Nephron progenitor cell (in vitro differentiated cells): ENCODE data around the gene PRR7.

Experiments used
- DNase-seq: peaks from one replicate; pipeline ENCODE4 v3.0.0; 2021
- H3K27ac Mint-ChIP-seq: 2 replicates; pipeline ENCODE4 v1.8.0; 2021; ENCODE audit warnings: mild to moderate bottlenecking, moderate library complexity, mixed read lengths
- H3K27me3 Mint-ChIP-seq: 2 replicates; pipeline ENCODE4 v1.8.0; 2021; ENCODE audit warnings: mild to moderate bottlenecking, low read depth, mixed read lengths; ENCODE audit not compliant: poor library complexity
- H3K36me3 Mint-ChIP-seq: 2 replicates; pipeline ENCODE4 v1.8.0; 2021; ENCODE audit warnings: low read depth, mixed read lengths
- H3K4me1 Mint-ChIP-seq: 2 replicates; pipeline ENCODE4 v1.8.0; 2021; ENCODE audit warnings: mixed read lengths
- H3K4me3 Mint-ChIP-seq: 2 replicates; pipeline ENCODE4 v1.8.0; 2021; ENCODE audit warnings: mild to moderate bottlenecking, moderate library complexity, mixed read lengths
- H3K9me3 Mint-ChIP-seq: 2 replicates; pipeline ENCODE4 v1.8.0; 2021; ENCODE audit warnings: mild to moderate bottlenecking, moderate library complexity, mixed read lengths
- TF ChIP-seq, protein P1 (sequence below): fragments of 200-600 bp; sonication (generic); IDR thresholded peaks from 2 replicates; pipeline ENCODE4 v1.5.0; 2021; ENCODE audit warnings: antibody characterized with exemption

PRR7 gene

DNA sequence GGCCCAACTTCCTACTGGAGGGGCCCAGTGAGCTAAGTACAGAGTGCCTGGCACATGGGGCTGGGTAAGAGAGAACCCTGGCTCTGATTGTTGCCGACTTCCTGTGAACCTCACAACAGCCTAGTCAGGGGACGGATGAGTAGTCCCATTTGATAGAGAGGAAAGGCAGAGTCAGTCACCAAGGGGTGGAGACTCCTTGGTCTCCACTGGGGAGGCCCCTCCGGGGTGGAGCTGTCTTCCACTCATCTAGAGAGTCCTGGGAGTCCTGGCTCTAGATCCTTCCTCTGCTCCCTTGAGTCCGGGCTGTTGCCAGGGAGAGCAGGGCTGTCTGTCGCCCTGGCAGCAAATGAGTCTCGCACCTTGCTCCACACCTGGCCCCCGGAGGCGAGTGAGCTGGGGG, 12.2 kb upstream of the PRR7 start:
- TF ChIP-seq, protein P1, sequence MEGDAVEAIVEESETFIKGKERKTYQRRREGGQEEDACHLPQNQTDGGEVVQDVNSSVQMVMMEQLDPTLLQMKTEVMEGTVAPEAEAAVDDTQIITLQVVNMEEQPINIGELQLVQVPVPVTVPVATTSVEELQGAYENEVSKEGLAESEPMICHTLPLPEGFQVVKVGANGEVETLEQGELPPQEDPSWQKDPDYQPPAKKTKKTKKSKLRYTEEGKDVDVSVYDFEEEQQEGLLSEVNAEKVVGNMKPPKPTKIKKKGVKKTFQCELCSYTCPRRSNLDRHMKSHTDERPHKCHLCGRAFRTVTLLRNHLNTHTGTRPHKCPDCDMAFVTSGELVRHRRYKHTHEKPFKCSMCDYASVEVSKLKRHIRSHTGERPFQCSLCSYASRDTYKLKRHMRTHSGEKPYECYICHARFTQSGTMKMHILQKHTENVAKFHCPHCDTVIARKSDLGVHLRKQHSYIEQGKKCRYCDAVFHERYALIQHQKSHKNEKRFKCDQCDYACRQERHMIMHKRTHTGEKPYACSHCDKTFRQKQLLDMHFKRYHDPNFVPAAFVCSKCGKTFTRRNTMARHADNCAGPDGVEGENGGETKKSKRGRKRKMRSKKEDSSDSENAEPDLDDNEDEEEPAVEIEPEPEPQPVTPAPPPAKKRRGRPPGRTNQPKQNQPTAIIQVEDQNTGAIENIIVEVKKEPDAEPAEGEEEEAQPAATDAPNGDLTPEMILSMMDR = no peak
- no peaks in the 10 kb centered on the region for H3K27me3 Mint-ChIP-seq
- DNase-seq = no peak
- peaks cover 11% of the 10 kb centered on the region for H3K4me1 Mint-ChIP-seq
- H3K36me3 Mint-ChIP-seq = peaks cover 33% of the 10 kb centered on the region
- H3K27ac Mint-ChIP-seq = no peak overlapping the region
- peaks cover under 1% of the 10 kb centered on the region for H3K9me3 Mint-ChIP-seq
- no peak overlapping the region for H3K4me3 Mint-ChIP-seq

DNA sequence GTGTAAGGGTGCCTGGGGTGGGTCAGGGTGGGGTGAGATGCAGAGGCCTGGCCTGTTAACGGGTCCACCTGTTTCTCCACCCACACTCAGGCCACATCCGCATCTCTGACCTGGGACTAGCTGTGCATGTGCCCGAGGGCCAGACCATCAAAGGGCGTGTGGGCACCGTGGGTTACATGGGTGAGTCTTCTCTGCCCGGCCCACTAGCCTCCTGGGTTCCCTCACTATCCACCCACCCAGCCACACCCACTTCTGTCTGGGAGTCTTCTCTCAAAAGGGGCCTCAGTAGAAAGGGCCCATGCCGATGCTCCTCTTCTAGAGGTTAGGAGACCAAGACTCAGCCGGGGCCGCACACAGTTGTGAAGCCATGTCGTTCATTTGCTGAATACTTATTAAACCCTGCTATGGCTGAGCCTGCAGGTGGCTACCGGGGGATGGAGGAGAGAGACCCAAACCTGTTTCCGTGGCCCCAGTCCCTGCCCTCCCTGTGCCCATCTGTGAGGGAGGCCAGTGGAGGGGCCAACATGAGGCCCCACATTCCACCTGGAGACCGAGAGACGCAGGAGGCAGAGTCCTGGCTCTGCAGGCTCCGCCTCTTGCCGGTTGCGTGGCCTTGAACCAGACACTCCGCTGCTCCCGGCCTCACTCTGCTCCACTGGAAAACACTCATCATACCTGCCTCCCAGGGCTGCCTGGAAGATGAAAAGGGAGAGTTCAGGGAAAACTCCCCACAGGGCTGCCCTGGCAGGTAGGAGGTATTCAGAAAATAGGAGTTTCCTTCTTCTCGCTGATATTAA, 11.5 kb upstream of the PRR7 start:
- H3K4me1 Mint-ChIP-seq = peaks cover 5% of the 10 kb centered on the region
- no peaks in the 10 kb centered on the region for H3K27me3 Mint-ChIP-seq
- H3K9me3 Mint-ChIP-seq = peaks cover 6% of the 10 kb centered on the region
- peaks cover 40% of the 10 kb centered on the region for H3K36me3 Mint-ChIP-seq
- H3K4me3 Mint-ChIP-seq = no peak overlapping the region
- H3K27ac Mint-ChIP-seq = no peak overlapping the region
- TF ChIP-seq, protein P1 = no peak
- DNase-seq = no peak

DNA sequence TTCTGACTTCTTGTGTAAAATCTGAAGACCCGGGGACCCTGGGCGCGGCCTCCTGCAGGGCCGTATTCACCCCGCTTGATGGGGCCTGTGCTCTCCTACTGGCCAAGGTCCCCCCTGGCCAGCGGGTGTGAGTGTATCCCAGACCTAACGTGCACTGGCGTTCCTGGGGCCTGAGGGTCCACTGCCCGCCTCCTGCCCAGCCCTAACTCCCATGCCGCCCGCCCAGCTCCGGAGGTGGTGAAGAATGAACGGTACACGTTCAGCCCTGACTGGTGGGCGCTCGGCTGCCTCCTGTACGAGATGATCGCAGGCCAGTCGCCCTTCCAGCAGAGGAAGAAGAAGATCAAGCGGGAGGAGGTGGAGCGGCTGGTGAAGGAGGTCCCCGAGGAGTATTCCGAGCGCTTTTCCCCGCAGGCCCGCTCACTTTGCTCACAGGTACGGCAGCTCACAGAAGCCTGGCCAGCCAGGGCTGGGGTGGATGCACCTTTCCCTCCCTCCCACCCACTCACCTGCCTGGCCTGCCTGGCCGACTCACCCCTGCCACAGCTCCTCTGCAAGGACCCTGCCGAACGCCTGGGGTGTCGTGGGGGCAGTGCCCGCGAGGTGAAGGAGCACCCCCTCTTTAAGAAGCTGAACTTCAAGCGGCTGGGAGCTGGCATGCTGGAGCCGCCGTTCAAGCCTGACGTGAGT, 10.6 kb upstream of the PRR7 start:
- Mint-ChIP-seq H3K9me3 (peaks cover 6% of the 10 kb centered on the region), H3K4me1 (no peaks in the 10 kb centered on the region), H3K27me3 (no peaks in the 10 kb centered on the region), H3K27ac (no peak overlapping the region), H3K4me3 (no peak overlapping the region), H3K36me3 (peaks cover 40% of the 10 kb centered on the region)
- no peak for DNase-seq
- TF ChIP-seq, protein P1 = no peak

DNA sequence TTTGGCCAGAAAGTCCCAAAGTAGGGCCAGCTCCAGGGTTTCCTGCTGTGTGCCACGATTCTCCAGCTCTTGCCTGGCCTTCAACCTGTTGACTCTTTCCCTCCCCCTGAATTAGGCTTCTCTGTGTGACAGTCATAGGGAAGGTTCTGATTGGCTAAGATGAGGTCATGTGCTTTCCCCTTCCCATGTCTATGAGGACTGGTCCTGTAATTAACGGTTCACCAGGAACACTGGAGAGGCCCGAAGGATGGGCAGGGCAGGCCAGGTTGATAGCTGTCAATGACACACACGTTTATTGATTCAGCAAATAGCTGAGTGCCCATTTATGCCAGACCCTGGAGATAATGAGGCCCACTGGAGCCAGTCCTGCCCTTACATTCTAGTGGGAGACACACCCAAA, 9.0 kb upstream of the PRR7 start:
- H3K9me3 Mint-ChIP-seq = peaks cover 6% of the 10 kb centered on the region
- H3K27ac Mint-ChIP-seq = no peak overlapping the region
- TF ChIP-seq, protein P1 = no peak
- no peak for DNase-seq
- H3K36me3 Mint-ChIP-seq = peaks cover 40% of the 10 kb centered on the region
- no peaks in the 10 kb centered on the region for H3K4me1 Mint-ChIP-seq
- H3K4me3 Mint-ChIP-seq = no peak overlapping the region
- no peaks in the 10 kb centered on the region for H3K27me3 Mint-ChIP-seq

DNA sequence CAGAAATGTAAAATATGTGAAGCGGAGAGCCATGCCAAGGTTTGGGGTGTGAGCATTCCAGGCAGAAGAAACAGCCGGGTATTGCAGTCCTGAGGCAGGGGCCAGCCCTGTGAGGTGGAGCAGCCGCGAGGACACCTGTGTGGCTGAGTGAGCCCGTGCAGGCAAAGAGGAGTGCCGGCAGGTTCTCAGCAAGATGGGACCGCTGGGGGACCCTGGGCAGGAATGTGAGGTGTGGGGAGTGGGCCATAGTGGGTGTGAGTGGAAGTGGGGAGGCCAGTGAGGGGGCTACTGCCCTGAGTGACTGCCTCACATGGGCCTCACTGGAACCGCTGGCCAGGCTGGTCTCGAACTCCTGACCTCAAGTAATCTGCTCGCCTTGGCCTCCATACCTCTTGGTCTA, 8.1 kb upstream of the PRR7 start:
- Mint-ChIP-seq H3K27ac (no peak overlapping the region), H3K4me1 (no peaks in the 10 kb centered on the region), H3K4me3 (no peak overlapping the region), H3K36me3 (peaks cover 36% of the 10 kb centered on the region), H3K9me3 (peaks cover 6% of the 10 kb centered on the region), H3K27me3 (no peaks in the 10 kb centered on the region)
- no peak for DNase-seq
- TF ChIP-seq, protein P1 = no peak
